Sigmoid colon (tissue), 4 donors: Measurements from ENCODE around the gene HBB.

Experiments used
- EP300 ChIP-seq, 4 donors: sonication (generic); formaldehyde crosslinking; IDR thresholded peaks; one replicate each; pipeline ENCODE4 v1.6.1; 2017; ENCODE audit warnings: antibody characterized with exemption in 4 of 4
- POLR2A ChIP-seq, 2 donors: fragments of 450-650 bp; IDR thresholded peaks; one replicate each; pipeline ENCODE4 v1.6.1; 2016; ENCODE audit warnings: antibody characterized with exemption in 2 of 2, mild to moderate bottlenecking in 2 of 2, moderate library complexity in 2 of 2
- TF ChIP-seq, protein P1 (sequence below), 4 experiments: fragments of 450-650 bp in 3 of 4; fragments of 200-600 bp in 1 of 4; IDR thresholded peaks; one replicate each; pipeline ENCODE4 v1.5.1; 2016 to 2019; ENCODE audit warnings: antibody characterized with exemption in 4 of 4, mild to moderate bottlenecking in 3 of 4, moderate library complexity in 2 of 4

DNA sequence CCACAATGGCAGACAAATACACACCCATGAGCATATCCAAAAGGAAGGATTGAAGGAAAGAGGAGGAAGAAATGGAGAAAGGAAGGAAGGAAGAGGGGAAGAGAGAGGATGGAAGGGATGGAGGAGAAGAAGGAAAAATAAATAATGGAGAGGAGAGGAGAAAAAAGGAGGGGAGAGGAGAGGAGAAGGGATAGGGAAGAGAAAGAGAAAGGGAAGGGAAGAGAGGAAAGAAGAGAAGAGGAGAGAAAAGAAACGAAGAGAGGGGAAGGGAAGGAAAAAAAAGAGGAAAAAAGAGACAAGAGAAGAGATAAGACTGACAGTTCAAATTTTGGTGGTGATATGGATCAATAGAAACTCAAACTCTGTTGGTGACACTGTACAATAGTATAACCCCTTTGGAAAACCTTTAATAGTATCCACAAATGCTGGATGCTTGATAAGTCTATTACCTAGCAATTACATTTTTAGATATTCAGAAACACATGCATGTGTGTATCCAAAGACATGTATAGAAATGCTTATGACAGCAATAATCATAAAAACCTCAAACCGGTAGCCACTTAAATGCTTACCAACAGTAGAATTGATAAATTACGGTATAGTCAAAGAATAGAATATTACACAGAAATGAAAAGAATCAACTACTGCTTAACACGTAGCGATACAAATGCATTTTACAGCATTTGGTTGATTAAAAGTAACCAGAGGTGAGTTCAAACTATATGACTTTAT, 8.7 kb upstream of the HBB start:
- TF ChIP-seq EP300 (IDR thresholded peaks at IDR 0.05) (no peak), POLR2A (IDR thresholded peaks at IDR 0.05) (no peak)
- TF ChIP-seq, protein P1, sequence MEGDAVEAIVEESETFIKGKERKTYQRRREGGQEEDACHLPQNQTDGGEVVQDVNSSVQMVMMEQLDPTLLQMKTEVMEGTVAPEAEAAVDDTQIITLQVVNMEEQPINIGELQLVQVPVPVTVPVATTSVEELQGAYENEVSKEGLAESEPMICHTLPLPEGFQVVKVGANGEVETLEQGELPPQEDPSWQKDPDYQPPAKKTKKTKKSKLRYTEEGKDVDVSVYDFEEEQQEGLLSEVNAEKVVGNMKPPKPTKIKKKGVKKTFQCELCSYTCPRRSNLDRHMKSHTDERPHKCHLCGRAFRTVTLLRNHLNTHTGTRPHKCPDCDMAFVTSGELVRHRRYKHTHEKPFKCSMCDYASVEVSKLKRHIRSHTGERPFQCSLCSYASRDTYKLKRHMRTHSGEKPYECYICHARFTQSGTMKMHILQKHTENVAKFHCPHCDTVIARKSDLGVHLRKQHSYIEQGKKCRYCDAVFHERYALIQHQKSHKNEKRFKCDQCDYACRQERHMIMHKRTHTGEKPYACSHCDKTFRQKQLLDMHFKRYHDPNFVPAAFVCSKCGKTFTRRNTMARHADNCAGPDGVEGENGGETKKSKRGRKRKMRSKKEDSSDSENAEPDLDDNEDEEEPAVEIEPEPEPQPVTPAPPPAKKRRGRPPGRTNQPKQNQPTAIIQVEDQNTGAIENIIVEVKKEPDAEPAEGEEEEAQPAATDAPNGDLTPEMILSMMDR (IDR thresholded peaks at IDR 0.05), result no peak
